NCI-H2227 (cell line): ENCODE results near the gene RAB6B.

Source experiments
- DNase-seq: peaks from one replicate; lab custom pipeline; 2025; ENCODE audit not compliant: unreplicated experiment; lab: John Stamatoyannopoulos, UW

RAB6B gene

DNA sequence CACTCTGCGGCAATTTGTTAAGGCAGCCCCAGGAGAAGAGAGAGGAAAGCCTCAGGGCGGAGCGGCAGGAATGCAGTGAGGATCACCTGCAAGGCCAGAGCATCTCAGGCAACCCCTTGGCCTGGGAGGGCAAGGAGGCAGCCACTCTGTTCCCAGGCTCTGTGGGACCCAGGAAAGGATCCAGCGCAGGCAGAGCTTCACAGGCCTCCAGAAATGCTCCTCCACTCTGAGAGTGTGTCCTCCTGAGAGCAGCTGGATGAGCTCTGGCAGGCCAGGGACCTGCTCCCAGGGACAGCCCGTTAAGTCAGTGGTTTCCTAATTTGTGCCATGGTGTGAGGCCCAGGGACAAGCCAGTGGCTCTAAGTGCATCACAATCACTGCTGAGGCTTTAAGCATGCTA lies 35.2 kb downstream of the RAB6B start:
- no peak for DNase-seq

DNA sequence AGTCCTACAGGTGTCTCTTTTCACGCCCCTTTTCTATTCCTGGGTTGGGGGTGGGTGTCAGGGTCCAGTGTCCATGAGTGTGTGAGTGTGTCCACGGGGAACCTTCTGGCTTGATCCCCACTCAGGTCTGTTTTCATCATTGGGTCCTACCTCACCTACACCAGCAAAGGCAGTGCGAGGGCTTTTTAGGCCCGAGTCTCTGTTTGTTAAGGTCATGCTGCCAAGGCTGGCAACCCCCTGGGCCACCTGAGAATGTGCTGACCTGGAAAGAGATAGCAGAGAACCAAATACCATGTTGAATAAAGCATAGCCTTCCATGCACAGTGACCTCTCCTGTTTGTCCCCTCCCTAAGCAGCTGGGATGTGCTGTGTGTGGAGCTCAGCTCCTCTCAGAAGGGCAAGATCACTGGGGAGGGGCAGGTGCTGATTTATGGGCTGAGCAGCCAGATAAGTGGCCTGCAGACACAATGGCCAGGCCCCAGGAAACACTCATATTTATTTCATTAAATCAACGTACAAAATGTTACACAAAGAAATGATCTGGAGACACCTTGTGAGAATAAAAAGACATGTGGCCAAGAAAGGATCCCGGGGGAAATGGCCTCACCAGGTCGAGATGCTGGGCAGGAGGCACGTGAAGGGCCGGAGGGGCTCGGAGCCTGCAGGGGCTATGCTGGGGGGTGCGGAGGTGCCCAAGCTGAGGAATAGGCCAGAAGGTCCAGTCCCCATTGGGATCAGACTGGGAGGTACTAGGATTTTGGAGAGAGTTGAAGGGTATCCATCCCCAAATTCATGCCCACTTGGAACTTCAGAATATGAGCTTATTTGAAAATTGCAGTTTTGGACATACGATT lies 36.1 kb downstream of the RAB6B start:
- DNase-seq = peak; percentile 50

DNA sequence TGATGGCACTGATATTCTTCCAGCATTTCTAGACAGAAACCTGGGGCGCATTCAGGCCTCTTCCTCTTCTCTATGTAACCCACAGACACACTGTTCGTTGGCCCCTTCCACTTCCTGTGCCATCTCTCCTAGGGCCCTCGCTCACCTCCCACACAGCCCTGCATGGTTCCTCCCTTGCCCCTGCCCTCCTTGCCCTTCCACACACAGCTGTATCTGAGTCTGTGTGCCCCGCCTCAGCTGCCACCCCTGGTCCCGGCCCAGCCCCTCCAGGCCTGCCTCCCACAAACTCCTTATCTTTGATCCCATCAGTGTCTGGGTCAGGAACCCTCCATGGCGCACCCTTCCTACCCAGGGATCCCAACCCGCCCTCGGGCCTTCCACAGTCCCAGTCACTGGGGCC lies 37.9 kb downstream of the RAB6B start:
- DNase-seq = no peak

DNA sequence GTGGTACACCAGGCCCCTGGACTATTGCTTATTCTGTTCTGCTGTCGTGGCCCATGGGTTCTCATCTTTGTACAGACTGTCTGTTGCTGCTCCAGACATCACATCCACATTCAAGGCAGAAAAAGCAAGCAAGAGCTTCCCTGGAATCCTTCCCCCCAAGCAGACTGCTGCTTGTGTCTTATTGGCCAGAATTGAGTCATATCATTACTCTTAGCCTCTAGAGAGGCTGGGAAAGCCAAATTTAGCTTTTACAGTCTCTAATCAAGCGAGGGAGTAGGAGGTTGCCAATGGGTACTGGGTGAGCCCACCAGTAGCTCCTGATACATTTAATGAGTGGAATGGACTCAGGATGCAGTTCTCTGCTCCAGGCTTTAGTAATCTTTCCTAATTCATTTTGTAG lies 39.4 kb downstream of the RAB6B start:
- no peak for DNase-seq

DNA sequence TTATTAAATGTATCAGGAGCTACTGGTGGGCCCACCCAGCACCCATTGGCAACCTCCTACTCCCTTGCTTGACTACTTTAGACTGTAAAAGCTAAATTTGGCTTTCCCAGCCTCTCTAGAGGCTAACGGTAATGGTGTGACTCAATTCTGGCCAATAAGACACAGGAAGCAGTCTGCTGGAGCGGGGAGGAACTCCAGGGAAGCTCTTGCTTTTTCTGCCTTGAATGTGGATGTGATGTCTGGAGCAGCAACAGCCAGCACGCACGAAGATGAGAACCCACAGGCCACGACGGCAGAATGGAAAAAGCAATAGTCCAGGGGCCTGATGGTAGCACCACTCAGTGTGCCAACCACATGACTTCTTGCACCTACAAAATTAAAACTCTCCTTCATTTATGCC lies 39.9 kb downstream of the RAB6B start:
- no peak for DNase-seq

DNA sequence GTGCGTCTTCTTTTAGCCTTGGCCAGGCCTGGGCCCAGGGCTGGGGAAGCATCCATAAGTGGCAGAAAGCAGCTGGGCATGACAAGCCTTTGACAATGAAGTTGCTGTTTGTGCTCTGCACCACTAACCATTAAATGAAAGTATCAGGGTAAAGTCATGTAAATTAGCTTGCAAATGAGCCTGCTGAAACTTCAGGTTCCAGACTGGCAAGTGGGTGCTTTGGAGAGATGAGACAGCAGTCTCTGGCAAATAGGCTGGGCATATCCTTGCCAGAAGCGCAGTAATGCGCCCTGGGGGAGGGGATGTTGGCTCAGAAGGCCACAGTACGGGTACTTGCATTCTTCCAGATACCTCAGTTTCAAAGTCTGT lies 40.7 kb downstream of the RAB6B start:
- no peak for DNase-seq

DNA sequence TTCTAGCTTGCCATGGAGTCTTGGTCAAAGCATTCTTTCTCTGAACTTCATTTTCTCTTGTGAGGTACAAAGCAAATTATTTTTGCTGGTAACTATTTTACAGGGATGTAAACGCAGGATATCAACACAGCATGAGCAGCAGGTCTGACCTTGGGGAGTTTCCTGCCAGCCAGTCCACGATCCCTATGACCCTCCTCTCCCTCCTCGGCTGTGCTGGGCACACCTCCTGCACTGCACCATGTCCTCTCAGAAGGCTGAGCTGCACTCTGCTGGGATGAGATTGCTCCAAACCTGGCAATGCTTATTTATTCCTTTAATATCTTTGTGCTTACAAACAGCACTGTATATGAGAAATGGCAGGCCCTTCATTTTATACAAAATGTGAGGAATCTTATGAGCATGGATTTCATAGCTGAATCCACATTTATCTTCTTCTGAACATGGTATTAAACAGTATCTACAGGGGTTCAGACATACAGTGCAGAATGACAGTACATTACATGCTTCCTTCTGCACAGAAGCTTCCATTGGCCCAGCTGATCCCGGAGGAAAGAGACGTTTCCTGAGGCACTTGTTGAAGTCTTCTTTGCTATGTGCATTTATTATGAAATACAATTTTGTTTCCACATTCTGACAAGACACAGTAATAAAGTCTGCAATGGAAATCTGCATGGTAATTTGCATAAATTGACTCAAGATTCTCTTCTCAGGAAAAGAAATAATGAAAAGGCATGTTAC lies 41.2 kb downstream of the RAB6B start:
- DNase-seq = no peak

DNA sequence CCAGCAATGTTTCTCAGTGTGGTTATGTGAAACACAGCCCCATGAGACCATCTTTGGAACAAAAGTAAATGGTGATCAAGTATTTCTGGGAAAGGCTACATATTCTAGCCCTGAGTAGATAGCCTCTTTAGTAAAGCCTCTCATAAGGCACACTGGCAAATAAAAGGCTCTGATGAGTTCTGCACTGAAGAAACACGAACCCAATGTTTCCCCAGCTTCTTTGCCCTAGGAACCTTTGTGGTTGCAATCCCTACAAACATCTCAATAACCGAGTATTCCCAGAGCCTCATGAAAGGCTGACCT lies 41.8 kb downstream of the RAB6B start:
- DNase-seq = no peak

DNA sequence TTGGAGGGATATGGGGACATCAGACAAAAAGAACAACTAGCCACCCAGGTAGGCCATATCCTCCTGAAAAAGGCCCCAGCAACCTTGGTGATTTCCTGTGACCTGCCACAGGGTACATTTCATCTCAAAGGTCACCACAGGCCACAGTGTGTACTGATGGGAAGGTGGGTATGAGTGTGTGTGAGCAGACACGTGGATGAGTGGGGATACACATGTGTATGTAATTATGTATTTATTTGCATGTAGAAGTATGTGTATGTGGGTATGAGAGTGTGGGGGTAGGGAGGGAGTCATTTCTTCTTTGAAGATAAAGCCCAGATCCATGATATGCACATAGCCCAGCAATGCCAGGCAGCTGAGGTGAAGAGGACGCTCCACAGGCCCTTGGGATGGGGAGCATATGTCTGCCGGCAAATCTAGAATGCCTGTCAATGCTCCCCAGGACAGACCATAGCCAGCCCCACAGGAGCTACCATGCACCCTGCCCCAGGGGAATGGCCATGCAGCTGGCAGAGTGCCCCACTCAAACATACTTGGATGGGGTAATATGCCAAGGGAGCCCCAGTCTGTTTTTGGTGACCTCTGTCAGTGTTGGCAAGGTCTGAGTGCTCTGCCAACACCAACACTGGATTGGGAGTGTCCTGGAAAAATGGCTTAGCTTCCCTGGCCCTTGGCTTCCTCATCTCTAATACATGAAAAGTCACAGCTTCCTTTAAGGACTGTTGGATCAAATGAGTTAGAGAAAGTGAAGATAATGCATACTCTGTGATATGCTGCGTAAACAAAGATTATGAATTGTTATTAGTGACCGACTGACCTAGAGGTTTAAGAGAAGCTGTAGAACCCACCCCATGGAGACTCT lies 42.4 kb downstream of the RAB6B start:
- DNase-seq = no peak

DNA sequence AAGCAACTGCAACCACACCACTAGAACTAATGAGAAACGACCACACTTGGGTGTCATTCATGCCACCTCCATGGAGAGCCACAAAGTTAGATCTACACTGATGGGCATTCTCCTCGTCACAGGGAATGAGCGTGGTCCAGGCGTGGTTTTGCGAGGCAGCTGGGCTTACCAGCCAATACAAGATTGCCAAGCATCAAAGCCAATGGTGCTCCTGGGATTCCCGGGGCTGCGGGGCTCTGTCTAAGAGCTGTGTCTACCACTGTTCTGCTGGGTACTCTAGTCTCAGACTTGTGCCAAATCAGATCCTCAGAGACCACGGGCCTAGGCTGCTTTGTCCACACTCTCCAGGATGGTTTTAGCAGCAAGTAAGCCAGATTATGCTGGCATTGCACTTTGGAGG lies 43.8 kb downstream of the RAB6B start:
- no peak for DNase-seq

DNA sequence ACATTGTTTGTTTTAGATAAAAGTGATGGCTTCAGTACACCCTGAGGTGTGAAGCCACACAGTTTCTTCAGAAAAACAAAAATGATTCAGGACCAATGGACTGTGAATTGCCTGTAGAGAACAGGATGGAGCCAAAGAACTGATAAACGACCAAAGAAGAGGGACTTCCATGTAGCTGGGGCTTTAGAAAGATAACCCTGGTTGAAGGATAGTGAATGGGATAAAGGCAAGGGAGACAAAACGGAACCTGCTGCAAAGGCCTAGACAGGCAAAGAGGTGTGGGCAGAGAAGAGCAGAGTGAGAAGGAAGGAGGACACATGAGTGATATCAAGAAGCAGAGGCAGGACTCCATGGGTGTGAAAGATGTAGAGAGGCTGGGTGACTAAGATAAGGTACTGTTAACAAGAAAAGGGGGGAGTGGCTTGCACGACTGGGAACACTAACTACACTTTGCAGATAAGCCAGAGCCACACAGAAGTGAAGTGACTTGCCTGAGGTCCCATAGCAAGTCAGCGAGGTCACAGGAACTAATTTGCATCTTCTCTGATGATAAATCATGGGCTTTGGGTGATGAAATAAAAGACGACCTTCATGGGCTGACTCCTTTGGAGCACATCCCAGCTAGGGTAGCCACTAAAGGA lies 44.3 kb downstream of the RAB6B start:
- DNase-seq = no peak

DNA sequence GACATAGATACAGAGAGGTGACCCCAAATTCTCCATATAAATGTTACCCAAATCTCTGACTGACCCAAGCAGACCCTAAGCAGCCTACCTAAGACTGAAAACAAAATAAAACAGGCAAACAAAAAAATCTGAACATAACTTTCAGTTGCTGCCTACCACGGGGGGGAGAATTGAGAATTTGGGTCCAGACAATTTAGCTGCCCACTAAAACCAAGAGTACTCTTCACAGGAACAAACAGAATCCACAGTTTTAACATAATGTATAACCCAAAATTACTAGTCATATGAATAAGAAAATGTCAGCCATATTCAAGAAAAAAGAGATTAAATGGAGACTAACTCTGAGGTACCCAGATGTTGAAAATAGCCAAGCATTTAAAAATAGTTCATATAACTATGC lies 45.6 kb downstream of the RAB6B start:
- no peak for DNase-seq

DNA sequence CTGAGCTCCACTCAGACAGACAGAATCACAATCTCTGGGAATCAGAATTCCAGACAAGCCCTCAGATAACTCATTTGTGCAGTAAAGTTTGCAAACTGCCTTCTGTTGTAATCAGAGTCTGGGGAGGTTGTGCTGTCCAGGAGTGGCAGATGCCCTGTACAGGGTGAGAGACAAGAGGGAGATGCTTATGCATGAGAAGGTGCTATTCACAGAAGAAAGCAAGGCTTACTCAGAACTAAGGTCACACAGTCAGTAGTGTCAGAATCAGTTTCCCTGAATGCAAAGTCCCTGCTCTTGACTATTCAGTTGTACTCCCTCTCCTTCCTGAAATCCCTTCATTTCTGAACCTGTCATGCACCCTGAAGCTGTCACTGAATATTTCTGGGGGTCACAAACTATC lies 46.3 kb downstream of the RAB6B start:
- no peak for DNase-seq

DNA sequence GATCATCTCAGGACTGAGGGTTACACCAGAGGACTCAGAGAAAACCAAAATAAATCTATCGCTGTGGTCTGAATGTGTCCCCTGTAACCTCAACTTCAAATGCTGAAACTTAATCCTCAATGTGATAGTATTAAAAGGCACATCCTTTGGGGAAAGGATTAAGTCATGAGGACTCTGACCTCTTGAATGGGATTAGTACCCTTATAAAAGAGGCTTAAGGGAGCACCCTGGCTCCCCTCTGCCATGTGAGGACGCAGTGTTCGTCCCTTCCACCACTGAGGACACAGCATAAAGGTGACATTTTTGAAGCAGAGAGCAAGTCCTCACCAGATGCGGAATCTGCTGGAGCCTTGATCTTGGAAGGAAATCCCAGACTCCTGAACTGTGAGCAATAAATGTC lies 50.6 kb downstream of the RAB6B start:
- no peak for DNase-seq

DNA sequence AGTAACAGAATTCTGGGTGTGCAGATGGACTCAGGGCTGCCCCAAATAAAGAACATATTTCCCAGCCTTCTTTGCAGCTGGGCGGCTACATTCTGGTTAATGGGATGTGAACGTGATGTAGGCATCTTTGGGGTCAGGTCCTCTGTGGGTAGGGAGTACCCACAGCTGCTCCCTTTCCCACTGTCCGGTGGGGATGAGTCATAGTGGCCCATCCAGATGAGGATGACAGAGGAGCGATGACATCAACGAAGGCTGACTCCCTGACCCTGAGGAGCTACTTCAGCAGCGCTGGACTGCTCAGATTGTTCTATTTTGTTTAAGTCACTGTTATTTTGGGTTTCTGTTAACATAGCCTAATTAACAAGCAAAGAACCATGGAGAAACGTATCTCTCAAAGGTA lies 52.0 kb downstream of the RAB6B start:
- DNase-seq = no peak

DNA sequence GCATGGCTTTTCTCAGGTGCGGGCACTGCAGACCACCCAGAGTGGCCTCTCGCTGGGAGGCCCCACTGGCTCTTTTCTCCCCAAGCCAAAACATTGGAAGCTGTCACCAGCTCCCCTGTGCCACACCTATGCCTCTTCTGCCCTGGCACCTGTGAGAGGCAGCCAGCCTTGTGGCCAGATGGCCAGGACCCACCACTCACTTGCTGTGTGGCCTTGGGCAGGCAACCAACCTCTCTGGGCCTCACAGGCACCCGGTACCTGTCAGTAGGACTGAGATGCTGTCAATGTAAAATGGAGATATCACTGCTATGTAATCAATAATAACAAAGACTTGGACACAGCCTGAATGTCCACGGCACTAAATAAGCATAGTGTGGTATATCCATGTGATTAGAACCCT lies 53.5 kb downstream of the RAB6B start:
- DNase-seq = no peak

DNA sequence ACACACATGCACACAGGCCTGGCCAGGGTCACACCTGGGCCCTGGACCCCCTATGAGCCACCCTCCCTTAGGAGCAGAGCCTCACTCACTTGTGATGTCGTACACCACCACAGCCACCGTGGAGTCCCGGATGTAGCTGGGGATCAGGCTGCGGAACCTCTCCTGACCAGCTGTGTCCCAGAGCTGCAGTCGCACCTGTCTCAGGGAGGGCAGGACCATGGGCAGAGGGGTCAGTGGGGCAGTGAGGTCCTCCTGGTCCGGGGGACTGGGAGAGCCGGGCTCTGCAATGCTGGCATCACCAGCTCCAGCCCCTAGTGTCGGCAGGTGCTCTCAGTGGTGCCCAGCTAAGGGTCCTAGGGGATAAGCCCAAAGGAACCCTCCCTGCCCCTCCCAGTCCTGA lies 54.5 kb downstream of the RAB6B start:
- DNase-seq = no peak

DNA sequence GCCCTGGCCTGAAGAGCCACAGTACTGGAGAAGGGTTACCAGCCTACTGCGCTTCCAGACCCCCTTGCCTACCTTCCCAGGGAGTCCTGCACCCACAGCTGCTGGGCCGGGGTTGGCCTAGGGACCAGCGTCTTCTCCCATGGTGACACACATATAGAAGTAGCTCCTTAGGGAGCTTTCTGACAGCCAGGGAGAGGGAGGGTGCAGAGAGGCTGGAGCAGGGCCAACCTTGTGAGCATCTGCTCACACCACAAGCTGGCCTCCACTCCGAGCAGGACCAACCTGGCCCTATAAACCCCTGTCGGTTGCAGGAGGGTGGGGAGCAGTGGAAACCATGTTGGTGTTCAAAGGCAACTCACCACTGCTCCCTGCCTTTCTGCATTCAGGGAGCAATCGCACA lies 54.9 kb downstream of the RAB6B start:
- DNase-seq = no peak

DNA sequence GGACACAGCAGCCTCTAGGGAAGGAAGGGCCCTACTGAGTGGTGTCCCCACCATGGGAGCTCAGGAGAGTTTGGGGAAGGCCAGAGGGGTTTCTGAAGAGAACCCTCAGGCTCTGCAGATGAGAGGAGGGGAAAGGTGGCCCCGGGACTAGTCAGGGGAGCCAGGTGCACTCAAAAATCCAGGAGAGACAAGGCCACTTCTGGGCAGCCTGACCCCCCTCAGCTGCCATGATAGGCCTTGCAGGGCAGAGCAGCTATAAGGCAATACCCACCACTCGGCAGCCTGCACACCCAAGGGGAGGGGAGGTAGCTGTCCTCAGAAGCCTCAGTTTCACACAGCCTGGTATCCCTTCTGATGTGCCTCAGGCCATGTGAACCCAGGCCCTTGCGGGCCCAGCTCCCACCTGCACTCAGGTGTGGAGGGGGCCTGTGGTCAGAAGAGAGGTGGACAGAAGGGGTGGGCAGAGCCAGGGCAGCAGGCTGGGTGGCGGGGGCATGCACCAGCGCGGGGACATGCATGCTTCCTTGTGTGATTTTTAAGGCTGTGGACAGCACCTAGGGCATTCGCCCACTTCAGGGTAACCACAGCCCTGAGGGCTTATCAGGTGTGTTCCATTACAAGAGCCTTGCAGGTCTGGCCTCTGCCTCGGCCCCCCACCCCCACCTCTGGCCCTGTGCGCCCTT lies 55.5 kb downstream of the RAB6B start:
- no peak for DNase-seq

DNA sequence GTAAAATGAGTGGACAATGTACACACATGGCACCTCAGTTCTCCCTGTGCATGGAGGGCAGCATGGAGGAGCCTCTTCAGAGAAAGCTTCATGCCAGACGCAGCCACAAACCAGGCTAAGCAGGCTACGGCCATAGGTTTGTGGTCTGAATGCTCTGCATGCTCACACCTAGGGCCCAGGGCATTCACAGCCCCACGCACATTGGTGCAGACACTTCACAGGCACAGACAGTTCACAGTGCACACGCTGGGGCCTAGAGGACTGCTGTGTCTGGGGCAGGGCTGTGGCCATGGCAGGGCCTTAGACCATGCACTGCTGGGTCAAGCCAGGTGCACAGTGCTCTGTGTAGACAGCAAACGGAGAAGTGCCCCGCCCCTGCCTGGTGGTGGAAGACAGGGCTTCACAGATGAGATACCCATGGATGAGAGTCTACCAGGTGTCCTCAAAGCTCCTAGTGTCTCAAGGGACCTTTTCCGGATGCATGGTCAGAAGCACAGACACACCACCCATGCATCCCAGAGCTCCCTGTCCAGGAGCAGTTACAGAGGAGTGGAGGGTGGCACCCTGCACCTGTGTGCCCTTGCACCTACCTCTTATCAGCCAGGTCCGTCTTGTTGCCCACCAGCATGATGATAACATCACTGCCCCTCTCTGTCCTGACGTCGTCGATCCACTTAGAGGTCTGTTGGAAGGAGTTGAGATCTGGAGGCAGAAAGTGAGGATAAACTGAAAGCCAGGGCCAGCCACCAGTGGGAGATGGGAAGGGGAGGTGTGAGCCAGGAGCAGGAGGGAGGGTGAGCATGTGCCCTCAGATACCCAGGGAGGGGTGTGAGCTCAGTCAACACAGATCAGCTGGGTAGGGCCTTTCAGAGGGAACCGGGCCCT lies 56.5 kb downstream of the RAB6B start:
- DNase-seq = no peak
